Measurements from ENCODE around the gene PINLYP. TPM values are rescaled to one million over a fixed set of nuclear protein-coding genes. Genes with fewer than 3 reads are reported as not detected.
A peak's percentile ranks its signal among the peaks of the same experiment; 100 is the strongest.
"Not testable (repeated sequence)": the region's sequence is repeated elsewhere in the genome, so short reads cannot be mapped to it uniquely, and the experiment has no call there.

Gene PINLYP
- total RNA-seq, 1 experiment from 2014 or later: 3.9 TPM

DNA sequence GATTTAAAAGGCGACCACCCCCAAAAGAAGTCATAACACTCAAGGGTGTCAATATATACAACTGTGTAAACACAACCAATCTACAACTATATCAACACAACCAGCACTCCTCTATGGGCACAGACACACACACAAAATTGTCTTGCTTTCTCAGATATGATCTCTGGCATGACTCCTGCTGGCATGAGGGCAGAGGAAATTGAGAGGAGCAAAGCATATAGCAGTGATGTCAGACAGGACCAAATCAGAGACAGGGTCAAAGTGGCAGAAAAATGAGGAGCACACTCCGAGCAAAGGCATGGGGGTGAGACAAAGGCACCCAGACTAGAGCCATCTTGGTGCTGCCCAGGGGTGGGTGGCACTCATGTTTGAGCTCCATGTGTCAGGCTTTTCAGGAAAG, 10.7 kb downstream of the PINLYP start:
- H3K27ac ChIP-seq: no peak overlapping the region
- DNase-seq: no peak
- H3K27me3 ChIP-seq: no peaks in the 10 kb centered on the region
- no peak overlapping the region for H3K4me3 ChIP-seq
- H3K9me3 ChIP-seq (replicated peaks): no peaks in the 10 kb centered on the region
- no peaks in the 10 kb centered on the region for H3K36me3 ChIP-seq
- H3K4me1 ChIP-seq: no peaks in the 10 kb centered on the region

- H3K4me3 ChIP-seq; H3K36me3 ChIP-seq; H3K9me3 ChIP-seq (replicated peaks); H3K27me3 ChIP-seq; DNase-seq; H3K4me1 ChIP-seq; H3K27ac ChIP-seq: not testable (repeated sequence)
Measured at GRCh38 chr19:43587029-43587428, 11.4 kb downstream of the PINLYP start.

- Histone ChIP-seq H3K27ac (no peak overlapping the region), H3K36me3 (no peaks in the 10 kb centered on the region), H3K27me3 (no peaks in the 10 kb centered on the region), H3K4me1 (no peaks in the 10 kb centered on the region), H3K9me3 (replicated peaks) (no peaks in the 10 kb centered on the region), H3K4me3 (no peak overlapping the region)
- no peak for DNase-seq
Measured at GRCh38 chr19:43589277-43589676, 13.7 kb downstream of the PINLYP start.

DNA sequence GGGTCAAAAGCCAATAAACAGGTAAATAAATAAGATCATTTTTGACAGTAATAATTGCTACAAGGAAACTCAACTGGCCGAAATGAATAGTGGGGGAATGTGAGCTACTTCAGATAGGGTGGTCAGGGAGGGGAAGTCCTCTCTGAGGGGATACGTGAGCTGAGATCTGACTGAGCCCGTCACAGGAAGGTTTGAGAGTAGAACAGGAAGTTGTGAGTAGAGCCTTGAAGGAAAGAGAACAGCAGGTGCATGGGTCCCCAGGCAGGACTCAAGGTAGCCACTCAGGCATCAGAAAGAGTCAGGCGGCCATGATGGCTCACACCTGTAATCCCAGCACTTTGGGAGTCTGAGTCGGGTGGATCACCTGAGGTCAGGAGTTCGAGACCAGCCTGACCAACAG, 14.1 kb downstream of the PINLYP start:
- Histone ChIP-seq H3K4me3 (no peak overlapping the region), H3K27me3 (no peaks in the 10 kb centered on the region), H3K36me3 (no peaks in the 10 kb centered on the region), H3K9me3 (replicated peaks) (no peaks in the 10 kb centered on the region), H3K4me1 (no peaks in the 10 kb centered on the region), H3K27ac (no peak overlapping the region)
- DNase-seq: no peak

GRCh38 chr19:43591904-43592772, 16.5 kb downstream of the PINLYP start:
- no peak for DNase-seq
- Histone ChIP-seq H3K27me3 (no peaks in the 10 kb centered on the region), H3K9me3 (replicated peaks) (no peaks in the 10 kb centered on the region), H3K4me3 (no peak overlapping the region), H3K36me3 (no peaks in the 10 kb centered on the region), H3K27ac (no peak overlapping the region), H3K4me1 (no peaks in the 10 kb centered on the region)

- Histone ChIP-seq H3K36me3 (no peaks in the 10 kb centered on the region), H3K4me1 (0 out of 2 replicates have a peak, but pooled peaks cover 4% of the 10 kb centered on the region), H3K4me3 (no peak overlapping the region)
Measured at GRCh38 chr19:43592800-43593350, 17.3 kb downstream of the PINLYP start.

DNA sequence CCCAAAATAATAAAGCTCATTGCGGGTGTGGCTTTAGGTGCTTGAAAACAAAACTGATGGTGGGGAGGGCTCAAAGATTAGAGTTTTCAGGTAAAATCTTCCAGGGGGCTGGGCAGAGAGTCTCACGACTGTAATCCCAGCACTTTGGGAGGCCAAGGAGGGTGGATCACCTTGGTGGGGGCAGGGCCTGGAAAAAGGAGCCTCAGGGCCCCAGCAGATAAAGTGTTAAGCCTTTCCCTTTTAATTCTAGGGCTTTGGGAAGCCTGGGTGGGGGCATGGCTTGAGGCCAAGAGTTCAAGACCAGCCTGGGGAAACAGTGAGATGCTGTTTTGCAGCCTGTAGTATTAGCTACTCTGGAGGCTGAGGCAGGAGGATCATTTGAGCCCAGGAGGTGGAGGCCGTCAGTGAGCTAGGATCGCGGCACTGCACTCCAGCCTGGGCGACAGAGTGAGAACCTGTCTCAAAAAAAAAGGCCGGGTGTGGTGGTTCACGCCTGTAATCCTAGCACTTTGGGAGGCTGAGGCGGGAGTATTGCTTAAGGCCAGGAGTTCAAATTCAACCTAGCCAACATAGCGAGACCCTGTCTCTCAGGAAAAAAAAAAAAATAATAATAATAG, 18.6 kb downstream of the PINLYP start:
- H3K4me3 ChIP-seq: no peak overlapping the region
- no peak overlapping the region for H3K27ac ChIP-seq
- H3K36me3 ChIP-seq: no peaks in the 10 kb centered on the region
- DNase-seq: no peak
- H3K27me3 ChIP-seq: no peaks in the 10 kb centered on the region
- H3K9me3 ChIP-seq (replicated peaks): no peaks in the 10 kb centered on the region
- 0 out of 2 replicates have a peak, but pooled peaks cover 4% of the 10 kb centered on the region for H3K4me1 ChIP-seq

More at GRCh38 chr19:43592800-43593350, 17.3 kb downstream of the PINLYP start:
- no peak for DNase-seq
- Histone ChIP-seq H3K9me3 (replicated peaks) (no peaks in the 10 kb centered on the region), H3K27me3 (no peaks in the 10 kb centered on the region), H3K27ac (no peak overlapping the region)

DNA sequence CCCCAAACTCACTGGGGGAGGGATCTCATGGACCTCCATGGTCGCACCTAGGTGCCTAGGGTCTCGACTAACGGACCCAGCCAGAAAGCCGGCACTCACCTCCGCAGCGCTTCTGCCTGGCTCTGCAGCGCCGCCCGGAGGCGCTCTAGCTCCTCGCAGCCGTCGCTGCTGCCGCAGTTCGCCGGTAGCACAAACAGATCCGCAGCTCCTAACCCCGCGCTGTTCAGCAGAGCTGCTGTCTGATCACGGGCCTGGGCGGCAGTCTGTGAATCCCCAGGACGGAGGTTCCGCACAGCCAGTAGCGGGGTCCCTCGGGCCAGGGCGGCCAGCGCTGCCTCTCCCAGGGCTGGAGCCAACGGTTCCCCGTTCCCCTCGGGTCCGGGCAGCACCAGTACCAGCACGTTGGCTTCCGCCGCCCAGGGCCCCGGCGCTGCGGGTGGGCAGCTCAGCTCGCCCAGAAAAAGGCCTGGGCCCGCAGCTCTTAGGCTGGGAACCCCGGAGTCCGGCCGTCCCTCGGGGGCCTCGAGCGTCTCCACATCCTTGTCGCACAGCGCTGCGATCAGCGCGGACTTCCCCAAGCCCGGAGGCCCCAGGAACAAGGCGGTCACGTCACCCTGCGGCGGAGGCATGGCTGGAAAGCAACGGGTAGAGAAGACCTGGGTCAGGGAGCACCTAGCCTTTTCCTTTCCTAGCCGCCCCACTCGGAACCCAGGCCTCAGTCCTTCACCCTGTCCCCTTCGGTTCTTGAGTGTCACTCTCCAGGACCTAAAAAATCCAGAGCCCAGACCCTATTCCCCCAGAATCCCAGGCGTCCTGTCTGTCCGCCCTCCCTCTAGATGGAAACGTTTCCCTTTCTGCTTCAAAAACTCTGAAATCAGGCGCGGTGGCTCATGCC, 19.4 kb downstream of the PINLYP start:
- Histone ChIP-seq H3K36me3 (no peaks in the 10 kb centered on the region; the same call in 1 of the 2 replicates), H3K9me3 (replicated peaks) (no peaks in the 10 kb centered on the region), H3K27ac (peak overlapping the region; percentile 99), H3K4me1 (0 out of 2 replicates have a peak, but pooled peaks cover 4% of the 10 kb centered on the region), H3K4me3 (peak overlapping the region; percentile 64), H3K27me3 (no peaks in the 10 kb centered on the region)
- no peak for DNase-seq

DNA sequence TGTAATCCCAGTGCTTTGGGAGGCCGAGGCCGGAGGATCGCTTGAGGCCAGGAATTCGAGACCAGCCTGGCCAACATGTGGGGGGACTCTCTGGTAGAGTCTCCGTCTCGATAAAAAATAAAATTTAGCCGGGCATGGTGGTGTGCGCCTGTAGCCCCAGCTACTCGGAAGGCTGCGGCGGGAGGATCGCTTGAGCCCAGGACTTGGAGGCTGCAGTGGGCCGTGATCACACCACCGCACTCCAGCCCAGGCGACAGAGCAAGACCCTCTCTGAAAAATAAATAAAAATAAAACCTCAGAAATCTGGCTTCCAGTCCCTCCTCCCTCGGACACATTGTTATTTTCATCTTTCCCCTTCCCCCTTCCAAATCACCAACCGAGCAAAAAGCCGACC, 20.0 kb downstream of the PINLYP start:
- H3K36me3 ChIP-seq: no peaks in the 10 kb centered on the region; the same call in 1 of the 2 replicates
- no peak for DNase-seq
- no peaks in the 10 kb centered on the region for H3K9me3 ChIP-seq (replicated peaks)
- peak overlapping the region; percentile 64 for H3K4me3 ChIP-seq
- 0 out of 2 replicates have a peak, but pooled peaks cover 4% of the 10 kb centered on the region for H3K4me1 ChIP-seq
- no peaks in the 10 kb centered on the region for H3K27me3 ChIP-seq
- peak overlapping the region; percentile 99 for H3K27ac ChIP-seq

- DNase-seq: peak; percentile 99 to 100
- peak within 1 kb of the TSS; percentile 64 for H3K4me3 ChIP-seq
- H3K4me1 ChIP-seq: 0 out of 2 replicates have a peak, but pooled peaks cover 4% of the 10 kb centered on the region
- H3K27me3 ChIP-seq: no peaks in the 10 kb centered on the region
- H3K9me3 ChIP-seq (replicated peaks): no peaks in the 10 kb centered on the region
- H3K27ac ChIP-seq: peak within 1 kb of the TSS; percentile 99
- H3K36me3 ChIP-seq: peaks cover 2% of the 10 kb centered on the region
Measured at GRCh38 chr19:43595999-43596841, 20.6 kb downstream of the PINLYP start, which contains the start of the genes IRGQ and ZNF576. Gene IRGQ, minus strand, starts transcription at chr19:43596134. Its CDS starts 796 bp downstream, at chr19:43595338. Gene ZNF576, plus strand, starts transcription at chr19:43596595. Its CDS starts 514 bp downstream, at chr19:43597109.

DNA sequence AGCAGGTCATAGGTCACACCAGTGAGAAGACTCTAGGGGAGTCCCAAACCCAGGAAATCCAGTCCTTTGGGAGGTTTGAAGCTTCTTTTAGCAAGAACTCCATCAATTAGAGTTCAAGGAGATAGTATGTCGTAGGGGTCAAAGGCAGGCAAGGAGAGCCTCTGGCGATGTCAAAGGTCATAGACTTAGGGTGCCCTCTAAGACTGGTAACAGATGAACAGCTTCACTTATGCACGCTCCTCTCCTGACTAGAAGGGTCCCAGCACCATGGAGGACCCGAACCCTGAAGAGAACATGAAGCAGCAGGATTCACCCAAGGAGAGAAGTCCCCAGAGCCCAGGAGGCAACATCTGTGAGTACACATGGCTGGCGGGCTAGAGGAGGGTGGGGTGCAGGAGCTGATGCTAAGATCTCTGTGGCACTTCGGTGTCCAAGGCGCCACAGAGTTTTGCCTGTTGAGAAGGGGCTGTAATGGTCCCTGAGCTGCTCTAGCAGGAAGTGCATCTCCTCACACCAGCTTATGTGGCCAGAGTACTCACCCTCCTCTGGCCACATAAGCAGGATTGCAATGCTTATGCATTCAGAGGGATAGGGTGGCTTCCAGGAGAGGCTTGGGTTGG, 21.4 kb downstream of the PINLYP start:
- H3K9me3 ChIP-seq (replicated peaks): no peaks in the 10 kb centered on the region
- DNase-seq: peak in 1 of 2 experiments; percentile 21
- H3K27me3 ChIP-seq: no peaks in the 10 kb centered on the region

DNA sequence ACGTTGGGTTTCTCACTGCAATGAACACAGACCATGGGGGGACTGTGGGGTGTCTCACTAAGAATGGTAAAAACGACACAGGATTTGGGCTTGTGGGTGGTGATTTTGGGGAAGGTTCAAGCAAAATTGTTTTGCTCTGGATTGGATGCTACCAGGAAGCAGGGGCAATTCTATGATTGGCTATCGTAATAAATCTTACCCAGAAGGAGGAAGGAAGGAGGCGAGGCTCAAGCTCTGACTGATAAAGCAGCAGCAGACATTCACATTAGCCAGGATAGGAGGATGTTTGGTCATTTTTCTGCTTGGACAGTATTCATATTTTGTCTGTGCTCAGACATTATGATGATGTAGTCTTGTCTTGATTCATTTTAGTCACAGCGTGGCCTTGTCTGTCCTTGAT, 22.3 kb downstream of the PINLYP start:
- no peak for DNase-seq
- H3K27ac ChIP-seq: no peak overlapping the region
- H3K36me3 ChIP-seq: peaks cover 3% of the 10 kb centered on the region
- H3K4me3 ChIP-seq: no peak overlapping the region
- 0 out of 2 replicates have a peak, but pooled peaks cover 4% of the 10 kb centered on the region for H3K4me1 ChIP-seq
- H3K9me3 ChIP-seq (replicated peaks): no peaks in the 10 kb centered on the region
- H3K27me3 ChIP-seq: no peaks in the 10 kb centered on the region

More for the DNA sequence above, 21.4 kb downstream of the PINLYP start:
- peak overlapping the region; percentile 99 for H3K27ac ChIP-seq
- H3K4me3 ChIP-seq: peak overlapping the region; percentile 64
- H3K4me1 ChIP-seq: 0 out of 2 replicates have a peak, but pooled peaks cover 4% of the 10 kb centered on the region
- peaks cover 3% of the 10 kb centered on the region for H3K36me3 ChIP-seq

All from SJCRH30 (cell line).